Measurements from ENCODE around the gene CAB39.

DNA sequence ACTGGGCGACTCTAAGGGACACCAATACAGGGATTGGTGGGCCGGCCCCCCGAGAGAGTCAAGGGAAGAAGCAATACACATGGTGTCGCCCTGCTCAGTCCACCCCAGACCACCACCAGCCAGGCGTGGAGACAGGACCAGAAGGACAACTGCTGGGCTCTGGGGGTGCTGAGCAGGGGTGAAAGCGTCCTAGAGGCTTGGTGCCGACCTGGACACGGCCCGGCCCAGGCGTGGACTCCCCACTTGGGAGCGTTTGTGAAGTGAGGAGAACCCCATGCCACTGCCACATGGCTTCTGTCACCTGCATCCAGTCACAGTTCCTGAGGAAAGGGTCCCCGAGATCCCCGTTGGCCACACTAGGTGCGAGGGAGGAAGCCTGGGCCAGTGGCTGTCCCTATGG is 116.7 kb downstream of the CAB39 start:
- TF ChIP-seq POLR2AphosphoS5 (IDR thresholded peaks at IDR 0.05) = no peak
- TF ChIP-seq POLR2A (IDR thresholded peaks at IDR 0.05) = no peak
